HG03060 (cell line): ENCODE data around the gene IL20RA.

Experiments used
- ATAC-seq: cut with Tn5 transposase; IDR thresholded peaks from one replicate; pipeline ENCODE4 v1.9.1; 2021; ENCODE audit warnings: low read depth, moderate number of reproducible peaks; ENCODE audit not compliant: unreplicated experiment

The IL20RA gene

DNA sequence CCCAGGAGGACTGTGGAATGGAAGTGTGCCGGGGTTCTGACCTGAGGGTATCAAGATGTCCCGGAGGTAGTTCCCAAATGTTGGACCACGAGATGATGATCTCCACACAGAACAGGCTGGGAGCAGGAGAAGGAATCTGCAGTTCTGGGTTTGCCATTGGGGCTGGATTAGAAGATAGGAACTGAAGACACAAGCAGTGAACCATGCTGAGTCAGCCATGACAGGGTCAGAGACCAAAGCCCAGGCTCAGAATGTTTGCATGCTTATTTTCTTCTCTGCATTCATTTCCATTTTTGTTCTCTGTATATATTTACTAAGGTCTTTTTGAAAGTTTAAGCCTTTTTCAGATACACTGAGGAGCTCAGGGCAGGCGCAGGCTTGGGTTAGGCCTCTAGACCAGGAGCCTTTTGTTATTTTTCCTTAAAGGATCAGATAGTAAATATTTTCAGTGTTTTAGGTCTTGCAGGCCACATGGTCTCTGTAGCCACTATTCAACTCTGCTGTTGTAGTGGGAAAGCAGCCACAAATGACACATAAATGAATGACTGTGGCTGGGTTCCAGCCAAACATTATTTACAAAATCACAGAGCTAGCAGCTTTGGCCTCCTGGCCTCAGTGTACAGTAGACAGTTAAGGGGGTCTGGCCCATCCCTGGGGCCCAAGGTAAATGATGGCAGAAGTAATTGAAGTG, 94.2 kb downstream of the IL20RA start:
- ATAC-seq = no peak
